Fibroblast of skin of abdomen (primary cell): ENCODE data around the gene MPPED2.
A peak's percentile ranks its signal among the peaks of the same experiment; 100 is the strongest.

Source experiments
- DNase-seq: peaks from one replicate; pipeline ENCODE4 v3.0.0-alpha.2; 2013

The MPPED2 gene

DNA sequence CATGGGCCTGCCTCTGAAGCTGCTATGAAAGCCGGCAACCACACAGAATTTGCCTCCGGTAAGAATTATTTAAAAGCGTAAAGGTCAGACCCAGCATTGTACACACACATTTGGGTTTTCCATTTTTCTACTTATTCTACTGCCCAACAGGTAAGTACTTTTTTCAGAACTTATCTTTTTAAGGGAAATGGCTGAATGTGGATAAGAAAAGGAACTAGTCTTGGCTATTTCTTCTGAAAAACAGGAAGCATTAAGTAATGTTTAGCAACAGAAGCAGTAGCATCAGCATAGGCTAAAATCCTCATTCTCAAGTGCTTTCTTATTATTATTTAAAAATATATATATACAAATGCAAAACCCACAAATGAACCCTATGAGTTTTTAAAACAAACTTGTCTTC lies 103.1 kb downstream of the MPPED2 start:
- DNase-seq = no peak

DNA sequence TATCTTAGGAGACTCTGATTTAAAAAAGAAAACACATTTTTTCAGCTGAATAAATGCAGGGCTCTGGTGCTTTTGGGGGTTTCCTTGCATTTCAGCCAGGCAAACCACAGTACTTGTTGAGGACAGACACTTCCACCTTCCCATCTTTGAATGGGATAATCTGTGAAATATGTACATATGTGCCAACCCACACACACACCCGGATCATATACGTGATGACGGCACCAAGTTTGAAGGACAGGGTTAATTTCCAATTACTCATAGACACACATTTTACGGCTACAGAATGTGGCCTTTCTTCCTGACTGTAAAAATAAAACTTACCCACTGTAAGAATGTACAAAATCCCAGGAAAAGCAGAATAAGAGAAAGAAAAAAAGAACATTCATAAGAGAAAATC lies 104.4 kb downstream of the MPPED2 start:
- DNase-seq = peak; percentile 56

DNA sequence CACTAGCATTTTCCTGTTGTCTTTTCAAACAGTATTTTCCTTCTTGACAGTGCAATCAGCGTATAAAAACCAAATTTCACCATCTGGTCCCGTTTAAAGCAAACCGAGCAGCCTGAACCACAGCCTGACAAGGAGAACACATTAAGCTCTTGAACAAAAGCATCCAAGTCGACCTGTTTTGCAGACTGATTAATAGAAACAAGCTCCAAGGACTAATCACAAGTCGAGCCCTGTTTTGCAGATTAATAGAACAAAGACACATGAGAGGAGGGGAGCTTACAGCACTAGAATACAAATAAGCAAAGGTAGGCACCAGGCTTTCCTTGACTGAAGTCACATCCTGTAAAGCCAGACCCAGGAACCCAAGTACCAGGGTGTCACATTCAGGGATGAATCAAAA lies 104.8 kb downstream of the MPPED2 start:
- peak; percentile 50 for DNase-seq

DNA sequence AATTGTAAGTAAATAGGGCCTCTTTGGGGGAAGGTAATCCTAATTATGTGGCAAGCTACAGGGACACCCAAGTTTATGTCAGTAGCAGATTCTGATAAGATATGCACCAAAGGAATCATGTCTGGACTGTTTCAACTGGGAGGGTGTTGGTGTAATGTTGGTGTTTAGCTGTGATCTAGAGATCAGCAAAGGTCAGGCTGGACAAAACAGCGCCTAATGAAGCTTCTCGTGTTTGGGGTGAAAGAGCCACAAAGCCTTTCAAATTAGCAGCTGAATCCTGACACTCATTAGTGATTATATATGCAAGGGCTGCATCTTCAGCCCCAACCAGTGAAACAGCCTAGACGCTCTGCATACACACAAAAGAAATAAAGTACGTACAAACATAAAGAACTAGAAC lies 106.3 kb downstream of the MPPED2 start:
- DNase-seq = no peak

DNA sequence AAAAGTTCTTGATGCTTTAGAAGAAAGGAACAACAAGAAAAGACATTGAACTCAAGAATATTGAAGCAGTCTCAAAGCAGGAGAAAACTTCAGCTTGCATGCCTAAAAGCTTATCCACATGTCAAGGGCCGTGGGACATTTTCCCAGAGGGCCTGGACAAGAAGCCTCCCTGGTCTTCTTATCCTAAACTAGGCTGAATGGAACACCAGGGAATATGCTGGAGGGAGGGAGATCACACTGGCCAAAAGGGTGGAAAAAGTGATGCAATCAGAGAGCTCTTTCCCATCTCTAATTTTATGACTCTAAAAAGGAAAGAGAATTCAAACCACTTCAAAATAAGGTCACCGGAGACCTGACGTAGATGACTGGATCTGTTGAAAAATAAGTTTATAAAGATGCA lies 107.2 kb downstream of the MPPED2 start:
- no peak for DNase-seq

DNA sequence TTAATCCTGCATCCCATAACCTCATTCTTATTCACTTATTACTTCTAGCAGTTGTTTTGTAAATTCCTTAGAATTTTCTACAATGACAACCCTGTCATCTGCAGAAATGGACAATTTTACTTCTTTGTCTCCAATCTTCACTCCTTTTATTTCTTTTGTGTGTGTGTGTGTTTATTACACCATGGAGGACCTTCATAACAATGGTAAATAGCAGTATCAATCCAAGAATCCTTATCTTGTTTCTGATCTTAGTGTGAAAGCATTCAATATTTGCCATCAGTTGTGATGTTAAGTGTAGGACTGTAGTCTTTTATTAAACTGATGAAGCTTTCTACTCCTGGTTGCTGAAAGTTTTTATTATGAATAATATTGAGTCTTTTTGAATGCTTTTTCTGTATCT lies 109.1 kb downstream of the MPPED2 start:
- DNase-seq = no peak

DNA sequence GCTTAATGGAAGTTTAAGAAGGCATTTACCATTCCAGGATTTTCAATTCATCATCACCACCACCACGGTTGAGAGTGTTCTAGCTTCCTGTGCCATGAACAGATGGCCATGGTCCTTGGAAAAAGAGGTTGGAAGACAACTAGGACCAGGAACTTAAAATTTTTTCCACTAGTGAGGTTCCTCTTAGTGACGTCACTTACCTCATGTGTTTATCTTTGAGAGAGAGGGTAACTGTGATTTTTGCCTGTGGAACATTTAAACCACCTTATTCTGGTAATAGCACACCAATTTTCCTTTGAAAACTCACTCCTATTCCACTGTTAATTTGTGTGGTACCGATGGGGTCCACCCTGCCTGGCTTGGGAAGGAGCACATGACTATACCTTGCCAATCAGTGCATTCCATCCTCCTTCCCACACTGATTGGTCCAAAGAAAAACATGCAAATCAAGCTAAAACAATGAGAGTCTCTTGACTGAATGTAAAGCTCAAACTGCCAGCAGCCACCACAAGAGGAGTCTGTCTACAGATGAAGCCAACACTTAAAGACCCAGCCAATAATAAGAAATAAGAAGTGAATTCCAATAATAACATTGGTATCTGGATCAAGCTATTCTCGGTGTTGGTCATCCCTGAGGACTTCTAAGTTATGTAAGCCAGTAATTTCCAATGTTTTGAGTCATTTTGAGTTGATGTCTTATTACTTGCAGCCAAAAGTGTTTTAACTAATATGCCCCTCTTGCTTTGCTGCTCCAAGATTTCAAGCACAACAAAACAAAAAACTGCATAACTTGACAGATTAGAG lies 111.8 kb downstream of the MPPED2 start:
- DNase-seq = peak; percentile 13

DNA sequence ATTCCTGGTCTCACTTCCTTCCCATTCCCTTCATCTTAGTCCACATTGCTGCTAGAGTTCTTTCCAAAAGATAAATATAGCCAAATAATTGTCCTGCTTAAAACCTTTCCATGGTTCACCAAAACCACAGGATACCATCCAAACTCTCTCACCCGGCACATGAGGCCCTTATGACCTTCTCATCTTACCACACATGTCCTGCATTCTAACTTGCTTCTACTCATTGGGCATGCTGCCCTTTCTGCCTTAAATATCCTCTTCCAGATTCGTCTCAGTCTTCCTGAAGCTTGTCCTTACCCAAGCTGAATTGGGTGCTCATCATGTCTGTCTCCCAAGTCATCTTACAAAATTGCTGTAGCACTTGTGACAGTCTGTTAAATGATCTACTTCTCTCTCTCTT lies 114.9 kb downstream of the MPPED2 start:
- DNase-seq = no peak

DNA sequence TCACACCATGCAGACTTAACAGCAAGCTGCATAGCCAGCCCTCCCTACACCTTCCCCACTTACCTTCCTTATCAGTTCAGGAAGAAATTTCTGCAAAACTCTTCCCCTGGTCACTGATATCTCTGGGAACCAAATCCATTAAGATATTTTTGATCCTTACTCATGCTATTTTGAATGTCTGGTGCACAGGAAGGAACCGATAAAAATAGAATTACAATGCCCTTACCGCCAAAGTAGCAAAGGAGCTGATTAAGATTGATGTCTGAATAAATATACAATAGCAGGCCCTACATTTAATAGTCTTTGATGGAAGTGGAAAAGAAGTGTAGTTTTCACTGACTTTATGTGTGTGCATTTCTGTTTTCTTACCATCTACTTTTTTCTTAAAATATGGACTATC lies 117.3 kb downstream of the MPPED2 start:
- DNase-seq = no peak

DNA sequence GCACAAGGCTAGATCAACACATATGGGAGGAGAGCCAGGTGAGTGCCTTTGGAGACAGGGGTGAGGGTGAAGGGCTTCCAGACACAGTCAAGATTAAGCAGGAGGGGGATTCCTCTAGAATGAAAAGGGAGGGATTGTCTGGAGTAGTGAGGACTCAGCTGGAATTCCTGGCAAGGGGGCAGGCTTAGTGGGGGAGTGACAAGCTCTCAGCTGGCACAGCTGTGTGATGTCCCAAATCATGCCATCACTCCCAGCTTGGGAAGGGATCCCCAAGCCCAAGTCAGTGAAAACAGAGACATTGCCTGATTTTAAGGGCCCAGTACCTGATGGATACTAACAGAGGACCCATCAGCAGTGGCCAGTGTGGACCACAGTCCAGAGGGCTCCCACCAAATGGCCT lies 119.0 kb downstream of the MPPED2 start:
- no peak for DNase-seq

DNA sequence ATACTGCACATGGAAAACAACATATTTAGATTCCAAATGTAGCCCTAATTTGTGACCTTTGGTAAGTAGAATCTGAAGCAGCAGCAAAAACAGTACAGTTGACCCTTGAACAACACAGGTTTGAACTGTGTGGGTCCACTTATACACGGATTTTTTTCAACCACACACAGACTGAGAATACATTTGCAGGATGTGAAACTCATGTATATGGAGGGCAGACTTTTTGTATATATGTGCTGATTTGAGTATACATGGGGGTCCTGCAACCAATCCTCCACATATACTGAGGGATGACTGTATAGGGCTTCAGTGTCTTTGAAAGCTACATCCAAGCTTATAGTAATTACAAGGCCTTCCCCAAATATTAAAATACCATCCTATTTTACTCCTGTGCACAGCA lies 120.5 kb downstream of the MPPED2 start:
- DNase-seq = no peak

DNA sequence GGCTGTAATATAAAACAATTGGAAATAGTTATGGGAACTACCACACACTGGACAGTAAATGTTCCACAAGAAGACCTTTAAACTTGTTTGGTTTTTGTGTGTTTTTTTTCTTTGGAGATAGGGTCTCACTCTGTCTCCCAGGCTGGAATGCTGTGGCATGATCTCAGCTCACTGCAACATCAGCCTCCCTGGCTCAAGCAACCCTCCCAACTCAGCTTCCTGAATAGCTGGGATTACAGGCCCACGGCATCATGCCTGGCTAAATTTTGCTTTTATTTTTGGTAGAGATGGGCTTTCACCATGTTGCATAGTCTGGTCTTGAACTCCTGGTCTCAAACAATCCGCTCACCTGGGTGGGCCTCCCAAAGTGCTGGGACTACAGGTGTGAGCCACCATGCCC lies 121.0 kb downstream of the MPPED2 start:
- peak; percentile 6 for DNase-seq

DNA sequence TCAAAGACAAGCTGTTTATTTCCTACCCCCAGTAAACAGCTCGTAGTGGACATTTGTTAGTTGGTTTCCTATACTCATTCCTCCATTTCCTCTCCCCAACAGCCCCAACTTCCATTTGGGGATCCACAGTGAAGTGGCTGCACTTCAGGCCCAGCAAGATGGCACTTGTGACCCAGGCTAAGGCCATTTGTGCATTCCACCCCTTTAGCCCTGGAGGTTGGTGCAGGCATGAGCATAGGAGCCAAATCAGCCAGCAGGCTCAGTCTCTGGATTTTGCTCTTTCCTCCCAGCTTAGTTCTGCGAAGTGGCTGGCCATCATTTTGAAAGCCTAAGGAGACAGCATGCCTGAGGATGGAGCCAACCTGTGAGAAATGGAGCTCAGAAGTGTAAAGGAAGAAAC lies 122.9 kb downstream of the MPPED2 start:
- DNase-seq = no peak

DNA sequence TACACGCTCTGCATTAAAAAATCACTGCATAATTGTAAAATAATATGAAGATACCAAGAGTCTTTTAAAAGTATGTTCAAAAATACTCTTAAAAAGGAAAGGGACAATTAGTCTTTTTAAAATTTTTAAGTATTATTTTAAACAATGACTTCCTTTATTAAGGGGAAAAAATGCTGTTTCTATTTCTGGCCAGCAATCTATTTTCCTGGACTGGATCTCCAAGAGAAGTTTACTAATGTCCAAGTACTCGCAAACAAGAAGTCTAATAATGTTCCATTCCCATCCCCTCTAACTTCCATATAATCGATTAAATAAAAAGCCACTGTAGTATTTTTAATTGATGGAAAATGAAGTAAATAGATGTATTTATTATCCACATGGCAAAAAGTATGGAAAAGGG lies 123.7 kb downstream of the MPPED2 start:
- no peak for DNase-seq

DNA sequence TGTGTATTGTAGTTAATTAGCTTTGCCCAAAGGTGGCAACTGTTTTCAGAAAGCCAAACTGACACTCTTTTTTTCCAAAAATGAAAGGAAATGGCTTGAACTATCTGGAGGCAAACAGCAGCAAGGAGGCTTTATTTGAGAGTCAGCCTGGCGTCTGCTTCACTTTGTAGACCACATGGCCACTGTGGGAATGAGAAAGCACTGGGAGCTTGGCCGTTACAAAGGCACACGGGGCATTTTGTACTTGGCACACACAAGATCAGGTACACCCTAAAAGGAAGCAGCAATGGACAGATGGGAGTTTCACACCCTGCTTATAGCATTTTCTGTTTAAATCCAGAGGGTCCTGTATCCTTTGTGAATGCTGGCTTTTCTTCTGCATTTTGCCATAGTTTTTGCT lies 126.3 kb downstream of the MPPED2 start:
- DNase-seq = no peak

DNA sequence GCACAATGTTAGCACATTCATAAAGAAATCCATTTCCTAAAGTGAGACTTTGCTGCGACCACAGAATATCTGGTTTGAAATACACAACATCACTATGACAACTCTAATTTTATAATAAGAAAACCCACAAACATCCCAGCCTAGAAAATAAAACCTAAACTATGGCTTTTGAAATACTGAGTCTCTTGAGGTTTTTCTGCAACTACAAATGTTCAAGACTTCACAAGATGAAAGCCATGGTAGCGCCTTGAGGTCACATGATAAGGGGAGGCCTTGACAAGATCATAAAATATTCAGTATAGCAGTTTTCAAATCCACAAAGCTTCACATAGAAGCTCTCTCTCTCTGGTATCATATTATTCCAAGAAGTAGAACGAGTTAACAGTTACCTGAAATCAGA lies 126.8 kb downstream of the MPPED2 start:
- no peak for DNase-seq

DNA sequence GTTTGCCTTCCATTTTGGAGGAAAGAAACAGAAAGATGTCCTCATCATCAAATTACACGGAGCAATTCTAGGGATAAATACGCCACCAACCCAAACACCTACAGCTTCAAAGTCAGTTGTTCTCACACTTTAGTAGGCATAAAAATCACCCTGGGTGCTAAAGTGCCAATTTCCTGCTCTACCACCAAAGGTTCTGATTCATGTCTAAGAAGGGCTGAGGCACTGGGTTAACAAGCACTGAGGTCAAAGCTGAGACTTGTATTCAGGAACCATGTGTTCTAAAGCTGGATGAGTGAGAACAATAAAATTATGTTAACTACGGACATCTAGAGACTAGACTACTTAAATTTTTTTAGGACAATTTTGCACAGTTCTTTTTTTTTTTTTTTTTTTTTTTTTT lies 127.6 kb downstream of the MPPED2 start:
- no peak for DNase-seq

DNA sequence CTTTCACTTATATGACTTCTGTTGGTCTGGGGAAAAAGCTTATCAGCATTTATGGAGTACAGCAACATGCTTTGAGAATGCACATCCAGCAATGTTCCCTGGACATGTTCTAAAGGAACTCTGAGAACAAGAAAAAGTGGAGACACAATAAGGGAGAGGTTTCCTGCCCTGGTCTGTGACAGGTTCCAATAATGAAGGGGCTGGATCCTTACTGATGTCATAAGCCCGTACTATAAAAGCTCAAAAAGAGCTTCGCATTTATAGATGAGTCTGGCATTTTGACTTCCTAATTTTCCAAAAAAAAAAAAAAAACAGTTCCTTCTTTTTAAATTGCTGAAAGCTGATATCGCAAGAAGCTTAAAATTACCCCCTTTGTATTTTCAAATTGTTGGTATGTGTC lies 129.1 kb downstream of the MPPED2 start:
- no peak for DNase-seq

DNA sequence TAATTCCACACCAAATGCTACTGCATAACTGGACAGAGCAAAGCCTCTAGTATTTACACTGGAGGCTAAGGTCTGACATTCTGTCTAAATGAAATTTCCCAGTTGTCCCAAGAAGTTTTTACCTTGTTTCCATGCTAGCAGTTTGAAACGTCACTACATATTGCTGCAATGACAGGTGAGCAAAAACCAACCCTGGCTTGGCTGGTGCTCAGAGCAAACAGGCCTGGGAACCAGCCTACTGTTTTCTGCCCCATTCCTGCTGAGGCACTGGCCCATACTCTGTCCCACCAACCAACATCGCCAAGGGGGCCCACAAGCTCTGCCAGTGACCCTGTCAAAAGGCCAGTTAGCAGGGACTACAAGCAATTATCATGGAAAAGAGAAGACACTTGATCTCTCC lies 131.1 kb downstream of the MPPED2 start:
- no peak for DNase-seq

DNA sequence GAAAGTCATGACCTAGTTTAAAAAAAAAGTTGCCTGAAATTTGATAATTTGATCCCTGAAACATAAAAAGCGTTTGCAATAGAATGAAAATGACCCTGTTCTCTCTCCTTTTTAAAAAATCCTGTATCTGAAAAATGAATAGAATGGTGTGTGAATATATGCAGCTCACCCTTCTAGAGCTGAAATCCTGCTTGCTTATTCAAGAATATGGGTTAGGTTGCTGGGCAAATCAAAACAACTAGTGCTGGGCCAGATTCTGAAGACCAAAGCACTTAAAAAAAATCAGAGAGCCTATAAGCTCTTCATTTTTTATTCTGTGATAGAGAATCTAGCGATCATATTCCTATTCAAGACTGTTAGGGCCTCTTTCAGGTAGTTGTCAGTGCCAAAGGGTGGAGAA lies 131.6 kb downstream of the MPPED2 start:
- DNase-seq = no peak

DNA sequence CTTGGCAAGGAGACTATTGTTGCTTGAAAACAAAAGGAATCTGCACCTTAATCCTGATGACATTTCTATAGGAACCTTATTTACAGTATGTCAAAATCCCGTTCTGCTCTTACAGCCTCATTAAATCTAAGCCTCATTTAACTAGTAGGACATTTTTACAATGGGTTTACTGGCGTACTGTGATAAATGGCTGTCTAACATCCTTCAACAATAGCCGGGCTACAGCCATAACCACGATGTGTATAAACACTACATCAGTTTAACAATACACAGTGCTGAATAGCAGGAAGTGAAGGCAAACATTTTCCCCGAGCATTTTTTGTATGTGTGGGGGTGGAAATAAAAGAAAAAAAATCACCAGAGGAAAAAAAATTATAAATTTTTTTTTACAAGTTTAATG lies 132.0 kb downstream of the MPPED2 start:
- no peak for DNase-seq

DNA sequence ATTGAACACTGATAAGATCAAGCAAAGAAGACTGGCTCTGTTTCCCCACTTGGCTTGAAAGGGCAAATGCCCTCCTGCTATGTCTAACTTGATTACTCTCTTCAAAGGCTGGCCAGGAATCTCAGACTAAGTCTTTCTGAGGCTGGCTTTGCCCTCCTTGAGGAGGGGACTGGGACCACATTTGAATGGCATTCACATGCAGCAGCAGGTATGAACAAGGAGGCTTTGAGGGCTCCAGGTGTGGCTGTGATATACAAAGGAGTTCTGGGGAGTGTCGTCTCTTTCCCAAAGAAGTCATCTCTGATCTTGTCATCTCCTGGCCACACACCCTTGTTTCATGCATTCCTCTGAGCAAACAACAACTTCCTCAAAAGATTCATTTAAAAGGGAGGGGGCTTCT lies 132.4 kb downstream of the MPPED2 start:
- no peak for DNase-seq

DNA sequence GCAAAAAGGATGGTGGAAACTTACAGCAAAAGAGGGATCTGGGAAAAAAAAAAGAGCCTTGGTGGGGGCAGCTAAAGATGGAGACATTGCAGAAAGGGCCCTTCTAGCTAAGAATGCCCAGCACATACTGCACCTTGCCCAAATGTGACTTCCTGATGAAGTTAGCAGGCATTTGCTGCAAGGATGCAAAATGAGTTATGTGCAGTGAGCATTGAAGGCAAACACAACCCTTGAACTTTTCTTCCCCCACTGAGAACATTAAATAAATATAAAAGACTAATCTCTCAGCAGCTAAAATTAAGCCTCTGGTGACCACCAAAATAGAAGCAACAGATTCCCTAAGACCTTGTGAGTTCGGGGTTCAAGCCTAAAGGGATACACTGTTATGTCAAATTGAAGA lies 133.3 kb downstream of the MPPED2 start:
- no peak for DNase-seq

DNA sequence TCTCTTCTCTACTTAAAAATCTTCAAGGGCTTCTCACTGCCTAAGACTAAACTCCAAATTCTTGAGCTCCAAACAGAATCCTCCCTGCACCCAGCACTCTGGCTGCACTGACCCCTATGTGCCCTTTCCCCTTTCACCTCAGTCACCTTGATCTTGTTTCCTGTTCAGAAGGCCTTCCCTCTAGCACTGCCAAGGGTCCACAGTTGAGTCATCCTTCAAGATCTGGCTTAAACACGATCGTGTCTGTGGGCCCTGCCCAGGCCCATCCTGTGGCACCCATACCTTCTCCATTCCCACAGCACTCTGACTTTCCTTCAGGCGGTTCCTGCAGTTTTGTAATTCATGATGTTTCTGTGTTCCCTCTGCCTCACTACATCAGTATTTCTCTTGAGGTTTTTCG lies 134.0 kb downstream of the MPPED2 start:
- DNase-seq = no peak

DNA sequence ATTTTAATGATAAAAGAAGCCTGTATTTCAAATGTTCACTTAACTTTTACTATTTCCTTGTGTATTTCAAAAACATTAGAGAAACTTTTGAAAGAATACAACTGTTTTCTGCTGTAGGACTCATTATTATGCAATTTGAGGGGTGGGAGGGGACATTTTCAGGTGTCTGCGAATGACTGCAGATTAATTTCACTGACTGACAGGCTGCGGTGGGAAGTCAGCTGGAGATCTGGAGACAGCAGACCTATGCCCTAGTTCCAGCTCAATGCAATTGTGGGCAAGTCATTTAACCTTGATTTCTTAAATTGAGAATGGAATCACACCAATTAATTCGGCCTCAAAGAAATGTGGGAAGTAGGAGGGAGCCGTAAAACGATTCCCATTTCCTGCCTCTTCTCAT lies 134.5 kb downstream of the MPPED2 start:
- no peak for DNase-seq
